Karpas-422 (cell line): Measurements from ENCODE around the gene ZGRF1. TPM values are rescaled to one million over a fixed set of nuclear protein-coding genes. Genes with fewer than 3 reads are reported as not detected.
A peak's percentile ranks its signal among the peaks of the same experiment; 100 is the strongest.

ENCODE experiments used
- DNase-seq: peaks from one replicate; pipeline ENCODE4 v3.0.0-alpha.2; 2015
- H2AFZ ChIP-seq: fragments of 200-600 bp; sonication (generic); 2 replicates; pipeline ENCODE4 v1.6.1; 2014; ENCODE audit warnings: antibody characterized with exemption, low read length, mixed read lengths
- H3K27ac ChIP-seq: fragments of 200-600 bp; sonication (generic); 2 replicates; pipeline ENCODE4 v1.5.1; 2014; ENCODE audit warnings: mild to moderate bottlenecking, low read length, moderate library complexity
- H3K27me3 ChIP-seq: fragments of 200-600 bp; sonication (generic); 2 replicates; pipeline ENCODE4 v1.6.1; 2014; ENCODE audit warnings: low read length, mixed read lengths
- H3K36me3 ChIP-seq: fragments of 200-600 bp; sonication (generic); 2 replicates; pipeline ENCODE4 v1.6.1; 2014; ENCODE audit warnings: low read length, mixed read lengths; ENCODE audit not compliant: insufficient read depth
- H3K4me1 ChIP-seq: fragments of 200-600 bp; sonication (generic); 2 replicates; pipeline ENCODE4 v1.6.1; 2014; ENCODE audit warnings: mild to moderate bottlenecking, low read length, mixed read lengths
- H3K4me2 ChIP-seq: fragments of 200-600 bp; sonication (generic); 2 replicates; pipeline ENCODE4 v1.6.1; 2014; ENCODE audit warnings: low read length, low read depth, mild to moderate bottlenecking; ENCODE audit not compliant: poor library complexity, severe bottlenecking
- H3K4me3 ChIP-seq: fragments of 200-600 bp; sonication (generic); 2 replicates; pipeline ENCODE4 v1.5.1; 2014; ENCODE audit warnings: mild to moderate bottlenecking, antibody characterized with exemption, low read length, mixed read lengths
- H3K79me2 ChIP-seq: fragments of 200-600 bp; sonication (generic); 2 replicates; pipeline ENCODE4 v1.6.1; 2014; ENCODE audit warnings: mild to moderate bottlenecking, low read length, mixed read lengths
- H3K9ac ChIP-seq: fragments of 200-600 bp; sonication (generic); 2 replicates; pipeline ENCODE4 v1.6.0; 2014; ENCODE audit warnings: low read length
- H3K9me2 ChIP-seq: fragments of 200-600 bp; sonication (generic), shearing (Covaris generic); replicated peaks from 2 replicates; pipeline ENCODE4 v1.6.0; 2014; ENCODE audit warnings: mild to moderate bottlenecking, low read length, moderate library complexity; ENCODE audit not compliant: insufficient read depth
- H3K9me3 ChIP-seq: fragments of 300-700, 200-600 bp; sonication (generic); 2 replicates; pipeline ENCODE4 v1.6.1; 2014; ENCODE audit warnings: low read length, mixed read lengths
- H4K20me1 ChIP-seq: fragments of 200-600 bp; sonication (generic); 2 replicates; pipeline ENCODE4 v1.6.1; 2014; ENCODE audit warnings: mild to moderate bottlenecking, antibody characterized with exemption, low read length, low read depth; ENCODE audit not compliant: insufficient read depth
- total RNA-seq: library from RNA; depleted of rRNA; stranded (reverse); fragments of >200 nt; shearing (Covaris generic); gene quantifications from 2 replicates; pipeline ENCODE4 v1.2.3, GENCODE V29; 2014; ENCODE audit warnings: low replicate concordance; rRNA removed

The ZGRF1 gene, protein sequence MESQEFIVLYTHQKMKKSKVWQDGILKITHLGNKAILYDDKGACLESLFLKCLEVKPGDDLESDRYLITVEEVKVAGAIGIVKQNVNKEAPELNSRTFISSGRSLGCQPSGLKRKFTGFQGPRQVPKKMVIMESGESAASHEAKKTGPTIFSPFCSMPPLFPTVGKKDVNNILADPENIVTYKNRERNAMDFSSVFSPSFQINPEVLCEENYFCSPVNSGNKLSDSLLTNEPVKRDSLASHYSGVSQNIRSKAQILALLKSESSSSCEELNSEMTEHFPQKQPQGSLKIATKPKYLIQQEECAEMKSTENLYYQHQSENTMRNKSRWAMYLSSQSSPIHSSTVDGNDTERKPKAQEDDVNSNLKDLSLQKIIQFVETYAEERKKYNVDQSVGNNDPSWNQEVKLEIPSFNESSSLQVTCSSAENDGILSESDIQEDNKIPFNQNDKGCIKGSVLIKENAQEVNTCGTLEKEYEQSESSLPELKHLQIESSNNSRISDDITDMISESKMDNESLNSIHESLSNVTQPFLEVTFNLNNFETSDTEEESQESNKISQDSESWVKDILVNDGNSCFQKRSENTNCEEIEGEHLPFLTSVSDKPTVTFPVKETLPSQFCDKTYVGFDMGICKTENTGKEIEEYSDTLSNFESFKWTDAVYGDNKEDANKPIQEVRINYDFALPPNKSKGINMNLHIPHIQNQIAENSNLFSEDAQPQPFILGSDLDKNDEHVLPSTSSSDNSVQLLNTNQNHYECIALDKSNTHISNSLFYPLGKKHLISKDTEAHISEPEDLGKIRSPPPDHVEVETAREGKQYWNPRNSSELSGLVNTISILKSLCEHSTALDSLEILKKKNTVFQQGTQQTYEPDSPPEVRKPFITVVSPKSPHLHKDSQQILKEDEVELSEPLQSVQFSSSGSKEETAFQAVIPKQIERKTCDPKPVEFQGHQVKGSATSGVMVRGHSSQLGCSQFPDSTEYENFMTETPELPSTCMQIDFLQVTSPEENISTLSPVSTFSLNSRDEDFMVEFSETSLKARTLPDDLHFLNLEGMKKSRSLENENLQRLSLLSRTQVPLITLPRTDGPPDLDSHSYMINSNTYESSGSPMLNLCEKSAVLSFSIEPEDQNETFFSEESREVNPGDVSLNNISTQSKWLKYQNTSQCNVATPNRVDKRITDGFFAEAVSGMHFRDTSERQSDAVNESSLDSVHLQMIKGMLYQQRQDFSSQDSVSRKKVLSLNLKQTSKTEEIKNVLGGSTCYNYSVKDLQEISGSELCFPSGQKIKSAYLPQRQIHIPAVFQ (N-terminal part only)
- total RNA-seq, result 18.3 and 39.8 TPM in 2 replicates

DNA sequence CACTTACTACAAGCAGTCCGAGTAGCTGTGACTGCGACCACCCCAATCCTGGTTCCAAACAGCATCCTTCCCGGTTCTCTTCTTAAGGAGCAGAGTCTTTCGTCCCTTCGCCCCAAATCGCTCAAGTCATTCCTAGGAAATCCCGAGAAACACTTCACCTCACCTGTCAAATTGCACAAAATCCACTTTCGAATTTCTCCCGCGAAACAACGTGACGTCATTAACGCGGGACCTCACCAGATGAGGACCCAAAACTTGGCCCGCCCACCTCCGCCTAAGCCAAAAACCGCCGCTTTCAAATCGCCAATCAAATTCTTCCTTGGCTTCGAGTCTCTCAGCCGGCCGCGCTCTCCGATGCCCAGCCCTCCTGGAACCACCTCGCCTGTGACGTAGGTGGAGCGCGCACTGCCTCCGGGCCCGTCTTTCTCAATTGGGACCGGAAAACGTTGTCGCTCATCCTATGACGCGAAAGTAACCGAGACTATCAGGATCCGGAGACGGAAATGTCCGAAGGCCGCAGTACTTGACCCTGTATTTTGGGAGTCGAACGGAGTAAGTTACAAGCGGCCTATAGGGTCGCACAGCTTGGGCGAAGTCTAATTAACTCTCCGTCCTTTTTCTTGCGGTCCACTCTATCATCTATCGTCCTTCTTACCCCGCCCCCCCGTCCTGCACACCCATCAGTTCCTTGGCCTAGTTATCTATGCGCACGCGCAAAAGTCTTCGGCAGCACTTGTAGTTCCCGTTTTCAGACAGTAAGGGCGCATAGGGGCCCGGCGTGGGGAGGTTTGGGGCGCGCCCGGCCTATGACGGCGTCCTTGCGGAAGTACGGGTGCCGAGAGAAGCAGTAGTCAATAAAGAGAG lies at the start of gene ZGRF1, which contains the start of gene LARP7:
Gene ZGRF1 (minus strand): TSS at position 222 of the 864 bp plus-strand sequence. CDS start 3,733 bp downstream, outside the sequence.
Gene LARP7 (plus strand): TSS at position 456 of the 864 bp plus-strand sequence. CDS start 7,527 bp downstream, outside the sequence.
- no peaks in the 10 kb centered on the region for H3K9me3 ChIP-seq
- H3K4me3 ChIP-seq, result peak within 1 kb of the TSS; percentile 80
- H4K20me1 ChIP-seq, result no peaks in the 10 kb centered on the region
- H3K9me2 ChIP-seq, result no peaks in the 10 kb centered on the region
- peak within 1 kb of the TSS; percentile 79 for H3K27ac ChIP-seq
- H3K4me2 ChIP-seq, result peak within 1 kb of the TSS; percentile 88
- H3K79me2 ChIP-seq, result peaks cover 85% of the 10 kb centered on the region
- H3K4me1 ChIP-seq, result peaks cover 44% of the 10 kb centered on the region
- peak within 1 kb of the TSS; percentile 90 for H3K9ac ChIP-seq
- H3K36me3 ChIP-seq, result peaks cover 14% of the 10 kb centered on the region; the same call in 1 of the 2 replicates
- DNase-seq, result peak; percentile 100
- peak within 1 kb of the TSS; percentile 75 for H2AFZ ChIP-seq
- no peaks in the 10 kb centered on the region for H3K27me3 ChIP-seq

DNA sequence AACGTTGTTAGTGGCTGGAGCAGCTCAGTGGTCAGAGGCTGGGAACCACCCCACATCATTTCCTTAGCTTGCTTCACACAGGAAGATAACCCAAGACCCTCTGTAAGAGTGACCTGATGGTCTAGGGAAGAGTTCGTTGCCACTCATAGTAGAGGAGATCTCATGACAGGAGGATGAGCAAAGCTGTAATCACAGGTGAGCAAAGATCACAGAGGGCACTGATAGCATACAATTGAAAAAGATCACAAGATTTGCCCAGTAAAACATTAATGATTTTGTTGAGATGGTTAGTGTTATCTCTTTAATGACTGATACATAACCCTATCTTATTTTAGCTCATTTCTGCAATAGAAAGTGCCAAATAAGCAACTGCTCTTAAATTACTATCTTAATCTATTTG lies 44.3 kb upstream of the ZGRF1 start:
- Histone ChIP-seq H3K27ac (no peak overlapping the region), H3K9me2 (no peaks in the 10 kb centered on the region), H3K4me1 (no peaks in the 10 kb centered on the region), H3K9ac (no peak overlapping the region), H3K27me3 (no peaks in the 10 kb centered on the region), H4K20me1 (no peaks in the 10 kb centered on the region), H3K9me3 (no peaks in the 10 kb centered on the region), H3K79me2 (no peaks in the 10 kb centered on the region), H3K4me2 (no peak overlapping the region), H3K4me3 (no peak overlapping the region), H2AFZ (no peak overlapping the region), H3K36me3 (no peaks in the 10 kb centered on the region)
- DNase-seq, result no peak

DNA sequence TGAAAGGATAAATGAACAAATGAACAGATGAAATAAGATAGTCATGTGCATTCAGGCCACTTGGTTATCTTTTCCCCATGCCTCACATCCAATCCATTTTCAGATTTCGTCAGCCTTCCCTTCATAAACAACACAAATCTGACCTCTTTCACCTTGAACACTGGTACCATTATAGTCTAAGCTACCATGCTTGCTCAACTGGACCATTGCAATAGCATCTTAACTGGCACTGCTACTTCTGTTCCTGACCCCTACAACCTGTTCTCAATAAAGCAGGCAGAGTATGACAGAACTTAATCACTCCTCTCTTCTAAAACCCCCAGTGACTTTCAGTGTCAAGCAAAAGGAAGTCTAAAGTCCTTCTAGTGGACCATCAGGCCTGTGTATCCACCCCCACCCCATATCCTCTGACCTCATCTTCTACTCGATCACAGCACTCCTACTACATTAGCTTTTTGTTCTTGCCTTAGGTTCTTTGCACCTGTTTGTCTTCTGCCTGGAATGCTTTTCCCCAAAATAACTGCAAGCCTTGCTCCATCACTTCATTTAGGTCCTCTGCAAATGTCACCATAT lies 40.9 kb upstream of the ZGRF1 start:
- Histone ChIP-seq H3K36me3 (no peaks in the 10 kb centered on the region), H3K4me2 (no peak overlapping the region), H3K9ac (no peak overlapping the region)

DNA sequence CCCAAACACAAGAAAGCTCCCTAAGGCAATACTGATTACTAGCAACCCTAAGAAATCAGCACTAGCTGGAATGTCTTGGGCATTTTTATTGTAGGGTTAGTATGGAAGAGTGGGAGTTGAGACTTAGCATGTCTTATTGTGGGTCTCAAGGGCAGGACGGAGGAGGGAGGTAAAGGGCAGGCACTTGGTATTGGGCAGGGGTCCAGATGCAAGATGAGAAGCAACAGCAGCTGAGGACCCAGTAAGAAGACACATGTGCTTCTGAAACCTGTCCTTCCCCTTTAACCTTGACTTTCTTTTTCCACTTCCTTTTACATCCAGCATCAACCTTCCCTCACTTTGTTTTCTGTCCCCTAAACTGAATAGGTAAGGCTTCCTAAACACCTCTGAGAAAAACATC lies 37.7 kb upstream of the ZGRF1 start:
- Histone ChIP-seq H3K9ac (no peak overlapping the region), H3K4me1 (no peaks in the 10 kb centered on the region)

More for the DNA sequence above, 40.9 kb upstream of the ZGRF1 start:
- no peak overlapping the region for H3K27ac ChIP-seq
- no peaks in the 10 kb centered on the region for H3K9me2 ChIP-seq
- H2AFZ ChIP-seq, result no peak overlapping the region
- no peaks in the 10 kb centered on the region for H3K4me1 ChIP-seq
- H4K20me1 ChIP-seq, result no peaks in the 10 kb centered on the region
- no peaks in the 10 kb centered on the region for H3K27me3 ChIP-seq
- no peak for DNase-seq
- no peak overlapping the region for H3K4me3 ChIP-seq
- H3K79me2 ChIP-seq, result no peaks in the 10 kb centered on the region
- H3K9me3 ChIP-seq, result no peaks in the 10 kb centered on the region

DNA sequence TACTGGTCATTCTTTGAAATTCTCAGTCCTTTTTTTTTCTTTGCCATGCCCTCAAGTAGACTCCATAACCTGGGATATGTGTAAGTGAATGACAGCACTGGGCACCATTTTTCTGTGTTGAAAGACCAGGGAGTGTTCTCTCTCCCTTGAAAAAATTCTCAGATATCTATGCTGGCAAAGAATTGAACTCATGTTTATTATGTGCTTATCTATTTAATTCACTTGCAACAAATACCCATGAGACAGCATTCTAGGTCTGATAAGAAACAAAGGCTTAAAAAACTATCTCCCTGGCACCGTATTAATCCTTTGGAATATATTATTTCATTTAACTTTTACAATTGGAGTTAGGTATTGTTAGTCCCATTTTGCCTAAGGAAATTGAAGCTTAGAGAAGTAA lies 37.0 kb upstream of the ZGRF1 start:
- no peak for DNase-seq
- Histone ChIP-seq H2AFZ (no peak overlapping the region), H3K36me3 (no peaks in the 10 kb centered on the region), H3K9me2 (no peaks in the 10 kb centered on the region), H3K4me1 (no peaks in the 10 kb centered on the region), H4K20me1 (no peaks in the 10 kb centered on the region), H3K79me2 (no peaks in the 10 kb centered on the region), H3K4me3 (no peak overlapping the region), H3K9me3 (no peaks in the 10 kb centered on the region), H3K27ac (no peak overlapping the region), H3K27me3 (no peaks in the 10 kb centered on the region), H3K4me2 (no peak overlapping the region), H3K9ac (no peak overlapping the region)

More for the DNA sequence above, 37.7 kb upstream of the ZGRF1 start:
- Histone ChIP-seq H3K27ac (no peak overlapping the region), H3K36me3 (no peaks in the 10 kb centered on the region), H4K20me1 (no peaks in the 10 kb centered on the region), H3K79me2 (no peaks in the 10 kb centered on the region), H3K27me3 (no peaks in the 10 kb centered on the region), H3K4me3 (no peak overlapping the region), H3K4me2 (no peak overlapping the region), H2AFZ (no peak overlapping the region), H3K9me3 (no peaks in the 10 kb centered on the region), H3K9me2 (no peaks in the 10 kb centered on the region)
- no peak for DNase-seq

DNA sequence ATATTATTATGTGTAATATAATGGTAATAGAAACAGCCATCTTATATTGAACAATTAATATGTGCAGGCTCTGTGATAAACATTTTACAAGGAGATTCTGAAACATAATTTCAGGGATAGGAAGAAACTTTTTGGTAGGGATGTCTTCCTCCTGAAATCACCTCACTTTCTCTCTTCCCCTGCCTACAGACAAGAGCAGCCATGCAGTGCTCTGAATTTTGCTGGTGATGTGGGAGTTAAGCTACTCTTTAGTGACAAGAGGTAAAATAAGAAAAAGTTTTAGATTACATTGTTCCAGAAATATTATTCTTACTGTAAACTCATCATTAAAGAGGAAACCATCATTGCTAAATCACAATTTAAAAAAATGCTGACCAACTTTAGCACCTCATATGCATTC lies 36.4 kb upstream of the ZGRF1 start:
- H3K9me2 ChIP-seq, result no peaks in the 10 kb centered on the region
- no peak overlapping the region for H2AFZ ChIP-seq
- H3K9ac ChIP-seq, result no peak overlapping the region
- no peaks in the 10 kb centered on the region for H3K36me3 ChIP-seq
- H3K4me3 ChIP-seq, result no peak overlapping the region
- no peak overlapping the region for H3K27ac ChIP-seq
- H3K27me3 ChIP-seq, result no peaks in the 10 kb centered on the region
- H3K4me2 ChIP-seq, result no peak overlapping the region
- no peaks in the 10 kb centered on the region for H3K79me2 ChIP-seq
- no peak for DNase-seq
- no peaks in the 10 kb centered on the region for H3K9me3 ChIP-seq
- H3K4me1 ChIP-seq, result no peaks in the 10 kb centered on the region
- no peaks in the 10 kb centered on the region for H4K20me1 ChIP-seq

DNA sequence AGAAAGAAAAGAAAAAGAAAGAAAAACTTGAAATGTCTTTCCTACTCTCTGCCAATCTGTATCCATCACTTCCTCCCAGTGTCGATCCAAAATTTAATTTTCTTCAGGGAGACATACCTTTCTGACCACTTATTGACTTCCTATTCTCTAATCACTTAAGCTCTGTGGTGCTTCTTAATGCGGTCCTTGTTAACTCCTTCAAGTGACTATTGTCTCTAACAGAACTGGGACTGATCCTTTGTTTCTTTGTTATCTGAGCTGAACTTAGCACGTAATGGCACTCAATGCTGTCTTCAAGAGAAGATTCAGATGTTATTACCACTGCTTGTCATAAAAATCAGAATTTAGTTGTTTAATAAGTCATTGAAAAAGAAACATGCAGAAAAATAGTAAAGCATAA lies 31.4 kb upstream of the ZGRF1 start:
- Histone ChIP-seq H3K27me3 (no peaks in the 10 kb centered on the region), H3K4me2 (no peak overlapping the region), H3K27ac (no peak overlapping the region), H3K9me2 (no peaks in the 10 kb centered on the region), H3K4me1 (no peaks in the 10 kb centered on the region), H3K36me3 (no peaks in the 10 kb centered on the region), H3K4me3 (no peak overlapping the region), H3K9ac (no peak overlapping the region), H3K9me3 (no peaks in the 10 kb centered on the region), H3K79me2 (no peaks in the 10 kb centered on the region), H2AFZ (no peak overlapping the region), H4K20me1 (no peaks in the 10 kb centered on the region)
- no peak for DNase-seq
